GM21619 (cell line): ENCODE measurements around the gene ARF1.

Experiments used
- ATAC-seq: cut with Tn5 transposase; IDR thresholded peaks from one replicate; pipeline ENCODE4 v1.9.1; 2021; ENCODE audit not compliant: unreplicated experiment

ARF1 gene

GRCh38 chr1:228082214-228082917 lies at the start of gene ARF1:
ARF1 (plus strand) TSS chr1:228082708; CDS start chr1:228097115, 14,407 bp downstream.
- peak; percentile 67 for ATAC-seq

DNA sequence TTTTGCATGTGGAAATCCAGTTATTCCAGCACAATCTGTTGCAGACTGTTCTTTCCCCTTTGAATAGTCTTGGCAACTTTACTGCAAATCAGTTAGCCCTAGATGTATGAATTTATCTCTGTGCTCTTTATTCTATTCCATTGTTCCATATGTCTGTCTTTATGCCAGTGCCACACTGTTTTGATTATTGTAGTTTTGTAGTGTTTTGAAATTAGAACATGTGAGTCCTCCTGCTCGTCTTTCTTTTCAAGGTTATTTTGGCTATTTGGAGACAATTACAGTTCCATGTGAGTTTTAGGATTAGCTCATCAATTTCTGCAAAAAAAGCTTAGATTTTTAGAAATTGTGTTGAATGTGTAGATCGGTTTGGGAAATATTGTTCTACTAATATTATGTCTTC lies 49.1 kb upstream of the ARF1 start:
- no peak for ATAC-seq

DNA sequence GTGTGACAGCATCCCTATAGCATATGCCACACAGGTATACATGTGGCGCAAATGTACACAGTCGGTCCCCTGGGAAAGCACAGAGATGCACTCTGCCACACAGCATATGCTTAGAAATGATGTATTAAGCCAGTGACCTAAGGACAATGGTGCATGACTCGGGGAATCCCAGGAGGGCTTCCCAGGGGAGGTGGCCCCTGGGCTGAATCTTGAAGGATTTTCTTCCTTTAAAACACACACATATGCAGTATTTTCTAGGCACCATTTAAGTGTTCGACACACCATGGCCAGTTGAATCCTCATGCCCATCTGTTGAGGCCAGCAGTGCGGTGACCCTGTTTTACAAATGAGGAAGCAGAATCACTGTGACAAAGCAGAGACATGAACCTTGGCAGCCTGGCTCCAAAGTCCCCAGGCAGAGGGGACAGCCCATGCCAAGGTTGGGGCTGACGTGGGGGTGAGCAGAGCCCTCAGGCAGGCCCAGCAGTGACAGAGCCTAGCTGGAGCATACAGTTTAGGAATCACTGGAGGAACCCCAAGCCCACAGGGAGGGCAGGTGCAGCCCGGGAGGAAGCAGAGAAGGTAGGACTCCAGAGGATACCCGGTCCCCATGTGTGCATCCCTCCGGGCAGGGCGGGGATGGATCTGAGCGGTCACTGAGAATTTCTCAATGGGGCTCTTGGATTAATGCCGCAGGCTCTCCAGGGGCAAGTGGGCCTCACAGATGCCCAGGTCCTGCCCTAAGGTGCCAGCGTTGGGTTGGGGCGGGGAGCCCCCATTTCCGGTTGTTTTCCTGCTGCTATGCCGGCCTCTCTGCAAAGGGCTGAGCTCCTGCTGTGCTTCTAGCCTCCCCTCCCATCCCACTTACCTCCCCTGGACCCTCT lies 47.3 kb upstream of the ARF1 start:
- no peak for ATAC-seq

DNA sequence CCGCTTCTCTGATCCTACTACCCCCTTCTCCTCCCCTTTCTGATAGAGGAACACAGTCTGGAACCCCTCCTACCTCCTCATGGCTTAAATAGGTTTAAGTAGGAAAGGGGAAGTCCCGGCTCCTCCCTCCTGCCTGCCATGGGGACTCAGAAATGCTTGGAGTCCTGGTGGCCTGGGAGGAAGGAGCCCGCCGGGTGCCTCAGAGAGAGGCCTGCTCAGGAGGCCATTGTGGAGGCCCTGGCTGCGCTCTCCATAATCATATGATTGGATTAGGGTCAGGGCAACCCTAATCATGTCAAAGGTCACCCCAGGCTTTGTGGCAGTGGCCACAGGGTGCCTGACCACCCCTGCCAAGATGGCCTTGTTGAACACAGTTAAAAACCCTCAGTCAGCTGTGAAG lies 46.7 kb upstream of the ARF1 start:
- ATAC-seq = no peak

- ATAC-seq = no peak
Measured at GRCh38 chr1:228036701-228037231, 45.7 kb upstream of the ARF1 start.

- peak; percentile 88 for ATAC-seq
Measured at GRCh38 chr1:228037401-228038386, 44.8 kb upstream of the ARF1 start.

DNA sequence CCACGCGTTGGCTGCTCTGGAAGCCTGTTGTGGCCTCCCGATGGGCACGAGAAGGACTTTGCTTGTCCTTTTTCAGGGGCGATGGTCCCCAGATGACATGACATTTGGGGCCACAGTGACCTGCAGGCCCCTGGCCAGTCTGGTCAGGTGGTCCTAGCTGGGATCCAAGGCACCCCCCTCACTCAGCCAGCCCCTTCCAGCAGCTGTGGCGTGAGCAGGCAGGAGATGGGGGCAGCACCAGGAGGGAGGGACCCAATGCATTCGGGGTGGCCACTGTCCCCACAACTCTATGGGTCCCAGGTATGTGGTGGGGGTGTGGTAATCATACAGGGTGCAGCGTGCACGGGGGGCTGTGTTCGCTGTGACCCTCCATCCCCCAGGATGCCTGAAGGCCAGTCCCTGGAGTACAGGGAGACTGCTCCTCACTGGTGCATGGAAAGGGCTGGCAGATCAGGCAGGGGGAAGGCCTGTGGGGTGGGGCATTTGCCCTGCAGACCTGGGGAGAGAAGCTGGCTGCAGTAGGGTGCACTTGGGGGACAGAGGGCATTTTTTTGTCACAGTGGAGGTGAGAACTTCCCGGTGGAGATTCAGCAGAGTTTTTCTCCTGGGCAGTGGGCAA lies 44.0 kb upstream of the ARF1 start:
- no peak for ATAC-seq

DNA sequence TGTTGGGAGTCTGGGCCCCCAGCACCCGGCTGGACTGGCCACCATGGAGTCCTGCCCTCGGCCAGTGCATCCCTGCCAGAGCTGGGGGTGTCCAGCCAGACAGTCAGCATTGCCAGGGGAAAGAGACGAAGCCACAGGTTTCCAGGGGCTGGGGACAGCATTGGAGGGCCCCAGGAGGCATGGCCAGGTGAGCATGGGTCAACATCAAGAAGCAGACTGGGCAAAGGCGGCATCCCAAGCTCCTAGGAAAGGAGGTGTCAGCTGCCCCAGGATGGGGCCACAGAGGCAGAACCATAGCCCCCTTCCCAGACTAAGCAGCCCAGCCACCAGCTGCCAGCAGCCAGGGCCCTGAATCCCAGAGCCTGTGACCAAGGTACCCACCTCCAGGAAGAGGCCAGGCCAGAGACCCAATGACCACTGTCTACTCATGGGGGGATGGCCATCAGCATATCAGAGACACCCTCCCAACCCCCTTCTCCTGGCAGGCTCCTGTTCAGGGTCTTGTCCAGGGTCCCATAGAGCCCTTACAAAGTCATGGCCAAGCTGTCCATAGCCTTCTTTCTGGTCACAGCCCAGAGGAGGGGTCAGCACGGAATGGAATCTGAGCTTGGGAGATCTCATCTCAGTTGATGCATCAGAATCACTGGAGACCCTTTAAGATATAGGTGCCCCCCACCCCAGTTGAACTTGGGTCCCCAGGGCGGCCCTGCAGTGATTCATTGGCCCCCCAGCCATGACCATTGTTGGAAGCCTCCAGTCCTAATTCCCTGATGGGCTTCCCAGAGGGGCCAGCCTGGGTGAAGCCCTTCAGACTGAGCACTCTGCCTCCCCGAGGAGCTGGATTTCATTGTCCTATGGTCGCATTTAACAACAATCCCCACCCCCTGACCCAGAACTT lies 43.3 kb upstream of the ARF1 start:
- ATAC-seq = no peak

DNA sequence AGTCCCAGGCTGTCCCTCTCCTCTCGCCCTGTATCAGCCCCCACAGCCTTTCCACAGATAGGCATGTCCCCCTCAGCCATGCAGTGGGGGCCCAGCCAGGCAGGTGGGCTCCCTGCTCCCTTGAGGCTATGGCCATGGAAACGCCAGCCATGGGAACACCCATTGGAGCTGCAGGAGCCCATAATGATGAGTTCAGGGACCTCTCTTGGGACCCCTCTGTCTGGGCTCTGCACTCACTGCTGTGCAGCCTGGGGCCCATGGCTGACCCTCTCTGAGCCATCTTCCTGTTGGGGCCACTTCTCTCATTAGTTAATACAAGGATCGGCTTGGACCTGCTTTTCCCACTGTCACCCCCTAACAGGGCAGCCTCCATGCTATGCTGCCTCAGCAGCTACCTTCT lies 42.5 kb upstream of the ARF1 start:
- no peak for ATAC-seq

DNA sequence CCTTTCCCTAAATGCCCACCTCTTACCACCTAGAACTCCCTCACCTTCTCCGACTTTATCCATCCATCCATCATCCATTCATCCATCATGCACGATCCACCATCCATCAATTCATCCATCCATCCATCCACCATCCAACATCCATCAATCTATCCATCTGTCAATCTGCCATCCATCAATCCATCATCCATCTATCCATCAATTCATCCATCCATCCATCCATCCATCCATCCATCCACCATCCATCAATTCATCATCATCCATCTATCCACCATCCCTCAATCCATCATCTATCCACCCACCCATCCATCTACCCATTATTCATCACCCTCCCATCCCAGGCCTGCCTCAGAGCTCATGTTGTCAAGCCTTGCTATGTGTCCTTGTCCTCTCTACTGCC lies 41.2 kb upstream of the ARF1 start:
- ATAC-seq = no peak

DNA sequence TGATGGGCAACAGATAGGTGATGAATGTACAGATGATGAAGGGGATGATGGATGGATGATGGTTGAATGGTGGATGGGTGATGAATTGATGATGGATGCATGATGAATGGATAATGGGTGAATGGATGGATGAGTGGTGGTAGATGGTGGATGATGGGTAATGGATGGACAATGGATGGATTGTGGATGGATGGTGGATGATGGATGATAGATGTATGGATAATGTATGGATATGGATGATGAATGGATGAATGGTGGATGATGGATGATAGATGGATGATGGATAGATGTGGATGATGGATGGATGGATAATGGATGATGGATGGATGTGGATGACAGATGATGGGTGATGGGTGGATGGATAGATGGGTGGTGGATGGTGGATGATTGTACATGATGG lies 40.0 kb upstream of the ARF1 start:
- ATAC-seq = no peak

DNA sequence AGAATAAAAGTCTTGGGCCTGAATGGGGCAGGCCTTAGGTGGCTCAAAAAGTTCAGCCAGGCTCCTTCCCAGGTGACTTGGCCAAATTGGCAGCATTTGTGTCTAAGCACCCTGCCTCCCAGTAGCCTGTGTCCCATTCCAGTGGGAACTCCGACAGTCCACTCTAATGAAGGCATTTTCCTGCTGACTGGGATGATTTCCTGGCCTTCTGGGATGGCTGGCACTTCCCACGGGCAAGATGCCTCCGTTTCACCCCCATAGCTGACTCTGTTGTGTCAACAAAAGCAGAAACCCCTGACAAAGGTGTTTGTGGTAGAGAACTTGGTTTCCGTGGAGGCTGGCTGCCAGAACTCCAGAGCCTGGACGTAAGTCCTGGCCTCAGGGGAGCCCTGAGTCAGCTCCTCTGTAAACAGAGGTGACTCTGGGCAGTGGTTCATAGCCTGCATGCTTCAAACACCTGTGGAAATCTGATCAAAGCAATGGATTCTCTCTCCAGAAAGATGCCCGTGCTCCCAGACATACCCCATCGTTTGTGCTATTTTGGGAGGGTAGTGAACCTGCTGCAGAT lies 39.1 kb upstream of the ARF1 start:
- ATAC-seq = no peak

DNA sequence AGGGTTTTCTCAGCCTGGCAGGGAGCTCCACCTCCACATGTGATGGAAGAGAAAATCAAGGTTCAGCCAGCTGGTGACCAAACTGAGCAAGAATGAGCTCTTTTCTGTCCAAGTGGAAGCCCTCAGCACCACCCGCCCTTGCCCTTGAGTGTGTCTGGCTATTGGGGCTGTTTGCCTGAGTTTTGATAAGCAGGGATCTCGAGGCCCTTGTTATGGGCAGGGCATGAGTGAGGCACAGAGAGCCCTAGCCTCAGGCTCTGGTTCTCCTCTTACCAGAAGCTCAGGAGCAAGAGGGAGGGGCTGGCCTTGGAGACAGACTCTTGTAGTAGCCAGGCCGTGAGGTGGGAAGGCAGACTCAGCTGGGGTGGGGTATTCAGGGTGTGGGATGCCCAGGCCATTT lies 37.5 kb upstream of the ARF1 start:
- ATAC-seq = no peak

- ATAC-seq = no peak
Measured at GRCh38 chr1:228045405-228045804, 37.1 kb upstream of the ARF1 start.

GRCh38 chr1:228045871-228046270 lies 36.6 kb upstream of the ARF1 start:
- ATAC-seq = no peak

GRCh38 chr1:228046421-228047182 lies 35.9 kb upstream of the ARF1 start:
- no peak for ATAC-seq

DNA sequence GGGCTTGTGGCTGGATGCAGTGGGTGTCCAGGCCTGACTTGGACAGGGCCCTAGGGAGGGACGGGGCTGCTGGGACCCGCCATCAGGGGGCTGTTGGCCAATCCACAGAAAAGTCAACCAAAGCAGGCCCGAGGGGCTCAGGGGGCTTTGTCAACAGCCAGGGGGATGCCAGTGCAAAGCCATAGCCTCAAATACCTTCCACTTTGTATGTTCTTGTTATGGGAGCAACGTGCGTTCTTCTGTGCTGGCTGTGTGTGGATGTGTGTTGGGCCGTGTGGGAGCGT lies 35.4 kb upstream of the ARF1 start:
- ATAC-seq = no peak

DNA sequence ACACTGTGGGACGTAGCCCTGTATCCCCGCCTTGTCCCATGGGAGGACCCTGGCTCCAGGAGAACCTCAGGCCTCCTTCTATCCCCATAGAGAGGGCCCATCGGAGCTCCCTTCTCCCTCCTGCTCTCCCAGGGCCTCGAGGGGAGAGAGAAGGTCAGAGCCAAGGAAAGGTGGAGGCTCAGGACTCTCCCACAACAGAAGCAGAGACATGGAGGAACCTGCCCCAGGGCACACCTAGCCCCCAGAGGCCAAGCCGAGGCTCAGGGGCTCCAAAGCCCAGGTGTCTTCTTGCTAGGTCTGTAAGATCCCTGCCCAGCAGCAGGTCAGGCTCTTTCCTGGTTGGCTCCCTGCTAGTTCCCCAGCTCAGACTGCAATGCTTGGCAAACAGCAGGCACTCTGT lies 34.4 kb upstream of the ARF1 start:
- no peak for ATAC-seq
